H1 (cell line): ENCODE data around the gene CRTC1. TPM values are rescaled to one million over a fixed set of nuclear protein-coding genes. Genes with fewer than 3 reads are reported as not detected.

ENCODE experiments used
- MAX ChIP-seq: IDR thresholded peaks from 2 replicates; pipeline ENCODE4 v1.6.1; 2012; ENCODE audit warnings: inconsistent platforms
- RFX5 ChIP-seq: IDR thresholded peaks from 2 replicates; pipeline ENCODE4 v1.6.1; 2011; ENCODE audit warnings: low read depth, low read length, improper control_type of control experiment, borderline replicate concordance
- SP2 ChIP-seq: IDR thresholded peaks from 2 replicates; pipeline ENCODE4 v1.6.1; 2012; ENCODE audit warnings: mild to moderate bottlenecking, low read length, inconsistent platforms
- SP4 ChIP-seq: IDR thresholded peaks from 2 replicates; pipeline ENCODE4 v1.6.1; 2012; ENCODE audit warnings: low read length, inconsistent platforms
- TAF1 ChIP-seq: IDR thresholded peaks from 2 replicates; pipeline ENCODE4 v1.6.1; 2011; ENCODE audit warnings: mild to moderate bottlenecking, low read depth, low read length
- TBP ChIP-seq: IDR thresholded peaks from 2 replicates; pipeline ENCODE4 v1.6.1; 2011; ENCODE audit warnings: low read depth, low read length, improper control_type of control experiment
- YY1 ChIP-seq: IDR thresholded peaks from 2 replicates; pipeline ENCODE4 v1.6.1; 2011; ENCODE audit warnings: low read depth, mild to moderate bottlenecking, low read length
- polyA plus RNA-seq, 7 experiments: library from polyadenylated mRNA; depleted of rRNA in 3 of 7; stranded (reverse) in 5 of 7; unstranded in 2 of 7; fragments of >200 nt in 5 of 7; fragments of 200-250 nt in 2 of 7; gene quantifications; 1 replicate in 5 of 7; 2 replicates in 1 of 7; 4 replicates in 1 of 7; pipeline versions ENCODE4 v1.2.1 to v1.2.3, GENCODE V29; 2011 to 2013; ENCODE audit warnings: missing spikeins in 2 of 7, mixed read lengths in 2 of 7
- total RNA-seq: library from RNA; stranded (reverse); fragmentation: NEBNext Ultra II Directional; extraction: Animal tissue kit (Norgen Biotek cat#: 25700); gene quantifications from 2 replicates; pipeline ENCODE4 v1.2.1, GENCODE V29; 2021

CRTC1 gene
- total and polyA plus RNA-seq, 2 of the 8 experiments (the other 6 are each of a cell fraction or from before 2014, with no cell fraction given): 2.9 to 8.5 TPM

DNA sequence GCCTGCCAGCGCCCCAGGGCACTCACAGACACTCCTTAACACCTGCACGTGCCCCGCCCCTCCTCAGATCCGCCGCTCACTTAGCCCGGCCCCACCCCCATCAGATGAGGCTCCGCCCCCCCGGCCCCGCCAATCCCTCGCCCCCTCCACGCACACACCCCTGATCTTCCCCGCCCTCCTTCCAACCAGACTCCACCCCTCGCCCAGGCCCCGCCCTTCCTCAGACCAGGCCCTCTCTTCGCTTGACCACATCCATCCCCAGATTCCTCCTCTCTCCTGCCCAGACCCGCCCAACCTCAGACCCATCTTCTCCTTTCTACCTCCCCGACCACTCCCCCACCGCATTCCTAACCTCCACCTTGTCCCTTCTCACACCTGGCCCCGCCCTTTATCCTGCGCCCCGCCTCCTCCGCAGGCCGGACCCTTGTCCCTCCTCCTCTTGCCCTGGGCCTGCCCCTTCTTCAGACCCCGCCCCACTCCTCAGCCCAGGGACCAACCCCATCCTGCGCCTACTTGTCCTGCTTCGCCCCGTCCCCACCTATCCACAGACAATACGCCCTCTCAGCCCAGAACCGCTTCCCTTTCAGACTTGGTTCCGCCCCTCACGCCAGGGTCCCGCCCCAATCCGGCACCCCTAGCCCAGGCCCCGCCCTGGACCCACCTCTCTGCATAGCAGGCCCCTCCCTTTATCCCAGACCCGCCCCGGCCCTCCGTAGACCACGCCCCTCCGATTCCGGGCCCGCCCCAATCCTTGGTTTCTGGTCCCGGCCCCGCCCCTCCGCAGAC is 47.1 kb upstream of the CRTC1 start (continued):
- TF ChIP-seq TAF1: peak; percentile 21; the same call in 1 of the 2 replicates
- peak; percentile 84 for TF ChIP-seq SP4
- no peak for TF ChIP-seq SP2
- TF ChIP-seq MAX: peak; percentile 62; the same call in 1 of the 2 replicates
- no peak for TF ChIP-seq TBP
- TF ChIP-seq YY1: no peak
- TF ChIP-seq RFX5: no peak
- TF ChIP-seq, all 59 proteins: peak for 6
